ENCODE measurements around the gene TMEM123.

DNA sequence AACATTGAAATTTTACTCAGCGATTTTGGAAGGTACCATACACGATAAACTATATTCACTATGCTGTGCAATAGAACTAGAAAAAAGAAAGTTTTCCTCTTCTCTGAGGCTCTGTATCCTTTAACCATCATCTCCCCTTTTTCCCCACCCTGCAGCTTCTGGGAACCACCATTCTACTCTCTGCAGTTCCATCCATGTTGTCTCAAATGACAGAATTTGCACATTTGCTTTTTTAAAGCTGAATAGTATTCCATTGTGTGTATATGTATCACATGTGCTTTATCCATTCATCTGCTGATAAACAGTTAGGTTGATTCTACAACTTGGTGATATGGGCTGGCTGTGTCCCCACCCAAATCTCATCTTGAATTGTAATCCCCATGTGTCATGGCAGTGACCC is 21.2 kb downstream of the TMEM123 start:
- TF ChIP-seq POLR2A (IDR thresholded peaks at IDR 0.05), result no peak
- TF ChIP-seq, protein P1, sequence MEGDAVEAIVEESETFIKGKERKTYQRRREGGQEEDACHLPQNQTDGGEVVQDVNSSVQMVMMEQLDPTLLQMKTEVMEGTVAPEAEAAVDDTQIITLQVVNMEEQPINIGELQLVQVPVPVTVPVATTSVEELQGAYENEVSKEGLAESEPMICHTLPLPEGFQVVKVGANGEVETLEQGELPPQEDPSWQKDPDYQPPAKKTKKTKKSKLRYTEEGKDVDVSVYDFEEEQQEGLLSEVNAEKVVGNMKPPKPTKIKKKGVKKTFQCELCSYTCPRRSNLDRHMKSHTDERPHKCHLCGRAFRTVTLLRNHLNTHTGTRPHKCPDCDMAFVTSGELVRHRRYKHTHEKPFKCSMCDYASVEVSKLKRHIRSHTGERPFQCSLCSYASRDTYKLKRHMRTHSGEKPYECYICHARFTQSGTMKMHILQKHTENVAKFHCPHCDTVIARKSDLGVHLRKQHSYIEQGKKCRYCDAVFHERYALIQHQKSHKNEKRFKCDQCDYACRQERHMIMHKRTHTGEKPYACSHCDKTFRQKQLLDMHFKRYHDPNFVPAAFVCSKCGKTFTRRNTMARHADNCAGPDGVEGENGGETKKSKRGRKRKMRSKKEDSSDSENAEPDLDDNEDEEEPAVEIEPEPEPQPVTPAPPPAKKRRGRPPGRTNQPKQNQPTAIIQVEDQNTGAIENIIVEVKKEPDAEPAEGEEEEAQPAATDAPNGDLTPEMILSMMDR (IDR thresholded peaks at IDR 0.05), result no peak
- TF ChIP-seq EP300 (IDR thresholded peaks at IDR 0.05), result no peak
- no peak for TF ChIP-seq POLR2AphosphoS5 (IDR thresholded peaks at IDR 0.05)

Data from suprapubic skin (tissue), 4 donors.